GM19463 (cell line): ENCODE results near the gene CCL3.
A peak's percentile ranks its signal among the peaks of the same experiment; 100 is the strongest.
"Not testable (repeated sequence)": the region's sequence is repeated elsewhere in the genome, so short reads cannot be mapped to it uniquely, and the experiment has no call there.

Experiments
- ATAC-seq: cut with Tn5 transposase; IDR thresholded peaks from one replicate; pipeline ENCODE4 v1.9.1; 2021; ENCODE audit warnings: mild to moderate bottlenecking, moderate library complexity; ENCODE audit not compliant: unreplicated experiment

CCL3 gene

GRCh38 chr17:36087897-36088572 is 1.9 kb downstream of the CCL3 start:
- ATAC-seq, result not testable (repeated sequence)

GRCh38 chr17:36087471-36087870 is 2.5 kb downstream of the CCL3 start:
- ATAC-seq, result not testable (repeated sequence)

- no peak for ATAC-seq
Measured at GRCh38 chr17:36086791-36087190, 3.2 kb downstream of the CCL3 start.

GRCh38 chr17:36085765-36086164 is 4.2 kb downstream of the CCL3 start:
- no peak for ATAC-seq

GRCh38 chr17:36083691-36084090 is 6.3 kb downstream of the CCL3 start:
- not testable (repeated sequence) for ATAC-seq

- ATAC-seq, result peak; percentile 59
Measured at GRCh38 chr17:36082482-36083120, 7.3 kb downstream of the CCL3 start.

GRCh38 chr17:36081681-36082471 is 8.1 kb downstream of the CCL3 start:
- peak; percentile 36 for ATAC-seq

GRCh38 chr17:36074365-36074764 is 15.6 kb downstream of the CCL3 start:
- no peak for ATAC-seq

GRCh38 chr17:36072431-36073121 is 17.4 kb downstream of the CCL3 start:
- no peak for ATAC-seq

GRCh38 chr17:36071751-36072150 is 18.2 kb downstream of the CCL3 start:
- ATAC-seq, result no peak

GRCh38 chr17:36070427-36070826 is 19.5 kb downstream of the CCL3 start:
- ATAC-seq, result no peak

GRCh38 chr17:36069136-36069535 is 20.8 kb downstream of the CCL3 start:
- no peak for ATAC-seq

- ATAC-seq, result no peak
Measured at GRCh38 chr17:36068524-36068923, 21.4 kb downstream of the CCL3 start.

GRCh38 chr17:36066365-36066985 is 23.5 kb downstream of the CCL3 start:
- no peak for ATAC-seq

- ATAC-seq, result no peak
Measured at GRCh38 chr17:36063786-36064541, 26.0 kb downstream of the CCL3 start, which contains the start of gene CCL18. Gene CCL18 (plus strand): TSS chr17:36064272. CDS start chr17:36064343, 71 bp downstream.

GRCh38 chr17:36060816-36061215 is 29.1 kb downstream of the CCL3 start:
- ATAC-seq, result no peak

- no peak for ATAC-seq
Measured at GRCh38 chr17:36059406-36059805, 30.5 kb downstream of the CCL3 start.

- ATAC-seq, result no peak
Measured at GRCh38 chr17:36057911-36058310, 32.0 kb downstream of the CCL3 start.

GRCh38 chr17:36055921-36056520 is 33.9 kb downstream of the CCL3 start:
- ATAC-seq, result no peak

- ATAC-seq, result no peak
Measured at GRCh38 chr17:36055171-36055570, 34.8 kb downstream of the CCL3 start.
